Middle frontal gyrus (tissue), 1 donor: ENCODE results near the gene CD81.
A peak's percentile ranks its signal among the peaks of the same experiment; 100 is the strongest.

Experiments
- DNase-seq: peaks from one replicate; pipeline ENCODE4 v3.0.0-alpha.2; 2015; ENCODE audit warnings: low spot score; ENCODE audit errors: extremely low spot score

CD81 gene

DNA sequence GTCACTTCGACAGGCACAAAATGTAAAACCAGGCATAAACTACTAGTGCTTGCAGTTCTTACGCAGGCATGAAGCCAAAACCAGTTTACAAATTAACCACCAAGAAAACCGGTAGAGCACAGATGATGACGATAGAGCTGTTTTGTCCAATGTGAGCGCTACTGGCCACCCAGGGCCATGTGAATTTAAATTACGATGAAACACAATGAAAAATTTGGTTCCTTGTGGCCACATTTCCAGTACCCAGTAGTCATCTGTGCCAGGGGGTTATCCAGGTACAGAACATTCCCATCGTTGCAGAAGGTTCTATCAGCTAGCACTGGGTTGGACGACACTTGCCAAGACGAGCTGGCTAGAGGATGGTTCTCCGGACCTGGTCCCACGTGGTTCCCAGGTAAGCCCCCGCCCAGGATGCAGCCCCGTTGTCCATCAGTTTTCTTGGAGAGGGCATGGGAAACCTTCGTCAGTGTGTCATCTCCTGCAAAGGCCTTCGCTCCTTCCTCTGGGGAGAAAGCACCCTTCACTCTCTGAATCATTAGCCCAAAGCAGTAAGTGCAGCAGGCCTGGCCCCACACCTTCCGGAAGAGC is 1.1 kb upstream of the CD81 start:
- no peak for DNase-seq

- DNase-seq: peak; percentile 23
Observed at GRCh38 chr11:2377511-2378443, 667 bp downstream of the CD81 start.

DNA sequence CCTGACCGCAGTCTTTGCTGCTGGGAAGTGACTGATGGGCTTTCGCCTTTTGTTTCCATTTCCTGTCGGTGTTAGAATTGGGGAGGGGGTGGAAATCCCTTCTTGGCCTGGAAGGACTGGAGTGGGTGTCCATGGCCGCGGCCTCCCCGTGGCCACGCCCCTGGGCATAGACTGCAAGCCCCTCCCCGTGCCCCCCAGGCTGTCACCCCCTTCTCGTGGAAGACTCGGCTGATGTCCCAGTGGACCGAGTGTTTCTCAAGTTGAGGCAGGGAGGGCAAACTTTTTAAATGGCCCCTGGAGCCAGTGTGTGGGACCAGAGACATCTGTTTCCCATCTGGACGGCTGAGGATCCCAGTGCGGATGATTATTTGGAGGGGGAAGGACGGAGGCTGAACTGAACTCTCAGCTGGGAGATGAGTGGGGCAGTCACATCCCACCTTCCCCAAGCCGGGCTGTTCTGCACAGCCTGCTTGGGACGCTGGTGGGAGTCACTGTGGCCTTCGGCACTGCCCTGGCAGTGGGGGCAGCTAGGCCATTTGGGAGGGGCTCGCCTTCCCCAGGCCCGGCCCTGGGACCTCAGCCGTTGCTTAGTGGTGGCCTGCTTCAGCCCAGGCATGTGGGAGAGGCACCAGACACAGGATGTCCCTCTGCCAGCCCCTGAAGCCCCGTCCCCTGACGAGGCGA is 1.6 kb downstream of the CD81 start:
- no peak for DNase-seq

GRCh38 chr11:2379466-2380174 is 2.5 kb downstream of the CD81 start:
- DNase-seq: no peak

DNA sequence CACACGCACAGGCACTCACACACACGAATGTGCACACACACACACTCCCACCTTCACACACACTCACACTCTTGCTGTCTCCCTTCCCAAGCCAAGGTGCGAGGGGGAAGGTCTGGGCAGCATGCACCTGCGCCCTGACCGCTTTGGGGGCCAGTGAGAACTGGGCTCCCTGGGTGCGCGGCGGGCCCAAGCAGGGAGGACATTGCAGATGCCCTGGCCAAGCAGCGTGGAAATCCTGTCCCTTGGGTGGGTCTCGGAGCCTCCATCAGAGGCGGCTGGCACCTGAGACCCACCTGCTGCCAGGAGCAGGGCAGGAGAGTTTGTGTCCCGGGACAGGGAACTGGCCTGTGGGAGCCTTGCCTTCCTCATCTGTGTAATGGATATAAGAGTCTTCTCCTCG is 3.3 kb downstream of the CD81 start:
- no peak for DNase-seq

GRCh38 chr11:2380807-2381350 is 3.8 kb downstream of the CD81 start:
- no peak for DNase-seq

GRCh38 chr11:2381494-2382128 is 4.5 kb downstream of the CD81 start:
- DNase-seq: no peak

GRCh38 chr11:2382129-2382517 is 5.0 kb downstream of the CD81 start:
- DNase-seq: no peak

DNA sequence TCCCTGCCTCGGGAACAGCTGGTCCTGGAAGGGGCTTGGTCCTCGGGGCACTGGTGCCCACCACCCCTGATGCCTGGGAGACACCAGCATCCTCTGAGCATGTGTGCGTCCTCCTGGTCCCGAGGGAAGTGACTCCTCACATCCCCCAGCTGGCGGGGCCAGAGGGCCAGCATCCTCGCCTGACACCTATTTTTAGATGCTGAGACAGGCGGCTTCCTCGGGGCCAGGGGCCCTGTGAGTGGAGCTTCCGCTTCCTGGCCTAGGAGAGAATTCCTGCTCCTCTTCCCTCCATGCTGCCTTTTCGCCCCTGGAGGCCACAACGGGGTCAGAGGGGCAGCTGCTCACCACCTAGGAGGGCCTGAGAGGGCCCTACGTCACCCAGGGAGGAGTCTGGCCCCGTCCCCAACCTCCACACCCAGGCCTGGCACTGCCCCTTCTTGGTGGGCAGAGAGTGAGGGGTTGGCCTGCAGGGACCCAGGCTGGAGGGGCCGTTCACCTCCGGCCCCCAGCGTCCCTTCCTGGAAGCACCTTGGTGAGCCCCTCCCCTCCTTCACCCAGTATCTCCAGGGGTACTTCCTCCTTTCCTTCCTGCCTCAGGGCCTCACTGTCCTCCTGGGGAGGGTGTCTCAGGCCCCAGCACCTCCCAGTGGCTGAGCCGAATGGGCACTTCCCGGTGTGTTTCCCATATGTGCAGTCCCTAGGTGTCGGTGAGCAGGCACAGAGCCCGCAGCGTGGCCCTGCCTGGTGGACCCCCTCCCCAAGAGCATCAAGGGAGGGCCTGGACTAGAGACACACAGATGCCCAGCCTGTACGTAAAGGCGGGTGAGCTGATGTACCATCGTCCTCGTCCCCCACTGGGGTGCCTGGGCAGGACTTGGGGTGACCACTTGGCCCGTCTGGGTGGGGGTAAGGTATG is 6.1 kb downstream of the CD81 start:
- no peak for DNase-seq

DNA sequence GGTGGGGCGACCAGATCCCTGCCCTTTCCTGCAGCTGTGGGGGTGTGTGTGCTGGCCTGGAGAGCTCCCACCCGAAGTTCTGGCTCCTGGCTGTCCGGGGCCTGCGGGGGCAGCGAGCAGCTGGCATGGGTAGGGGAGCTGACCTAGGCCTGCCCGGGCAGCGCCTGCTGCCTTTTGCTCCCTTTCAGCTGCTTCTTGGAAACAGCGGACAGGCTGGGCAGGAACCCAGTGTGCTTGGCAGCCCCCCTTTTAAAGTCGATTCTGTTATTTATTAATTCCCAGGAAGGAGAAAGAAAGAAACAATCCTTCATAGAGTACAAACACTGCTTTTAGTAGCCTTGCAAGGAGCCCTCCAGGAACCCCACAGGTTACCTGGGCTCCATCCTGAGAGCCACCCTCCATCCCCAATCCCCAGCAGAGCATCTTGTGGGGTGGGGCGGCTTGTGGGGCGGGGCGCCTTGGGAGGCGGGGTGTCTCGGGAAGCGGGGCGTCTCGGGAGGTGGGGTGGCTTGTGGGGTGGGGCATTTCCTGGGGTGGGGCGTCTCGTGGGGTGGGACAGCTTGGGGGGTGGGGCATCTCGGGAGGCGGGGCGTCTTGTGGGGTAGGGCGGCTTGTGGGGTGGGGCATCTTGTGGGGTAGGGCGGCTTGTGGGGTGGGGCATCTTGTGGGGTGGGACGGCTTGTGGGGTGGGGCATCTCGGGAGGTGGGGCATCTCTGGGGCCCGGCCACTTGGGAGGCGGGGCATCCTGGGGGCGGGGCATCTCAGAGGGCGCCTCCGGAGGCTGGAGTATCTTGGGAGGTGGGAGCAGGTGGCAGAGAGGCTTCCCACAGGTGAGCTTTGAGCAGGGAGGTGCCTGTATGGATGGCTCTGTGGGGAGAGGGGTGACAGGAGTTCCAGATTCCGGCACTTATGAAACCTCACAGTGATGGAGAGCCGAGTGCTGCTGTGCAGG is 7.0 kb downstream of the CD81 start:
- no peak for DNase-seq

GRCh38 chr11:2385156-2386151 is 8.3 kb downstream of the CD81 start:
- no peak for DNase-seq

- no peak for DNase-seq
Observed at GRCh38 chr11:2386591-2386990, 9.5 kb downstream of the CD81 start.

GRCh38 chr11:2387266-2387987 is 10.3 kb downstream of the CD81 start:
- no peak for DNase-seq

DNA sequence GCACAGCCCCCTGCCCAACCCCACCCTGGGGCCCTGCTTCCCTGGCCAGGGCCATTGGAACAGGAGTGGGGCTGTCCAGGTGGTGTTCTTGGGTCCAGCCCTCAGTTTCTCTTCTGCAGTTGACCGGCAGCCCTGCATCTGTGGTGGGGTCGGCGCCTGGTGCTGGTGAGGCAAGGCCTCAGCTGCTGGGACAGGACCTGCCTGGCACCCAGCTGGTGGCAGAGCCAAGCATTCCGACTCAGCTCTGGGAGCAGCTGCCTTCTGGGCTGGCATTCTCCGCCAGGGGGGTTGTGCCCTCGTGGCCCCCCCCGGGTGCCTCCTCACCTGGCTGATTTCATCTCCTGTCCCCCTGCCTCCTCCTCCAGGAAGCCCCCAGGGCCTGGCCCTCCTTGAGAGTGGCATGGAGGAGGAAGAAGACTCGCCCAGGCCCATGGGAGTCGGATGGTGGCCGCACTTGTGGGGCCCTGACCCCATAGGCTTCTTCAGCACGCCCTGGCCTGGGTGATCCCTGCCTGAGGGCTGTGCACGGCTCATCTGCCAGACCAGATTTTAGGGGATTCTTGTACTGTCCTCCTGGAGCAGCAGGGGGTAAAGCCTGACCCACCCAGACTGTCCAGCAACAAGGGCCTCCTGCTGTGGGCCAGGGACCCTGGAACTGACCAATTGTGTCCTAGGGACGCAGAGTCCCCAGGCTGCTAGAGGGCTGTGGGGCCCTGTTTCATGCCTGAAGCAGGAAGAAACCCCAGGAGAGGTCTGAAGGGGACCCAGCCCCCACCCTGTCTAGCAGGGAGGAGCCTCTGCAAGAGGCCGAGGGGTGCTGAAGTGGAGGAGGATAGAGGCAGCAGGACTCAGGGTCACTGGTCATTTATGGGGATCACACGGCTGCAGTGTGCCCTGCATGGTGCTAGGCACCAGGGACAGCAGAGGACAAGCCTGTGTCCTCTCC is 11.6 kb downstream of the CD81 start:
- no peak for DNase-seq

DNA sequence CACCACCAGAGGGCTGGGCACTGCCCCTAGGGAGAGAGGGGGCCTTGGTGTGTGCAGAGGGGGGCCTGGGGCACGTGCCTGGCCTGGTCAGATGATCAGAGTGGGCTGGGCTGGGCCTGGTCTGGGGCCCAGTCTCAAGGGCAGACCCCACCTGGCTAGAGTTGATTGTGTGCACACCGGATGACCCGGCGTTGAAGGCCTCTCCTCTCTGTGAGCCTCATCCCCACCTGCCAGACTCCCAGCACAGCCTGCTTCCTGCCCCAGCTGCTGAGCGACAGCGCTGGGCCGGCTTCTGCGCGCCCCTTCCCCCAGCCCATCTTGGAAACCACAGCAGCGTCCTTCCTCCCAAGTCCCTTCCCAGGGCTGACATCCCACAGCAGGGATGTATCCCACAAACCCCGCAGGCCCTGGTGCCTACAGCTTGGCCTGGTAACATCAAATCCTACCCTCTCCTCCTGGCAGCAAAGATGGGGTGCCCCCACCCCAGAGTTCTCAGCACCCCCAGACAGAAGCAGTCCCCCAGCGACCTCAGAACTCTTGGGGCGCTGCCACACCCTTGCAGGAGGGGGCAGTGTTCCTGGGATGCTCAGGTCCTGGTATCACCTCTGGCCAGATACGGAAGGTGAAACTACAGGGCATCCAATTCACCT is 12.4 kb downstream of the CD81 start:
- DNase-seq: no peak
